Measurements from ENCODE around the gene CARD9. TPM values are rescaled to one million over a fixed set of nuclear protein-coding genes. Genes with fewer than 3 reads are reported as not detected.

The CARD9 gene
- total RNA-seq, 1 donor from 2014 or later = not detected

DNA sequence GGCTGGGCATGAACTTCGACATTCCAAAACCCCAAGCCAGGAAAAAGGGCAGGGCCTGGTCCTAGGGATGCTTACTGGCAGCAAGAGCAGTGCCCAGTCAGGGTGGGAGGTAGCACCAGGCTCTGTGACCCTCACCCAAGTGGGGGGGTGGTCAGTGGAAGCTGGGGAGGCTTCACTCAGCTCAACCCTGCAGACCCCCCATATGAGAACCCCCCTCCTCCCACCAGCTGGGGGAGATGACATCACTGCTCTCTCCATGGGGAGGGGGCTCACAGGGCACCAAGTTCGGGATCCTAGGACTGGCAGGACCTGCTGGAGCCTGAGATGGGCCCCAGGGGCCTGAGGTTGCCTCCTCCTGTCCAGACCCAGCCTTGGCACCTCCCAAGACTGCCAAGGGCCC lies 14.6 kb downstream of the CARD9 start:
- Histone ChIP-seq H2AFZ (replicated peaks) (no peak overlapping the region), H3K9ac (no peak overlapping the region), H3K4me2 (no peak overlapping the region), H3K79me2 (ENCODE audit: low read depth) (no peaks in the 10 kb centered on the region), H3K27me3 (no peaks in the 10 kb centered on the region), H3F3A (ENCODE audit: low read depth) (no peaks in the 10 kb centered on the region), H3K9me3 (ENCODE audit: low read depth) (no peaks in the 10 kb centered on the region), H3K4me1 (no peaks in the 10 kb centered on the region), H4K20me1 (ENCODE audit: low read depth) (peaks cover 8% of the 10 kb centered on the region), H3K4me3 (no peak overlapping the region), H3K27ac (no peak overlapping the region), H3K36me3 (no peaks in the 10 kb centered on the region)
- Mint-ChIP-seq H3K27me3 (ENCODE audit: insufficient read depth, low read depth) (peaks cover 9% of the 10 kb centered on the region), H3K4me3 (no peak overlapping the region), H3K4me1 (peaks cover 4% of the 10 kb centered on the region), H3K9me3 (no peaks in the 10 kb centered on the region), H3K27ac (no peak overlapping the region), H3K36me3 (no peaks in the 10 kb centered on the region)
- TF ChIP-seq CTCF (IDR thresholded peaks at IDR 0.05) (no peak), EZH2 (IDR thresholded peaks at IDR 0.05) (no peak)
- no peak for DNase-seq (ENCODE audit: low spot score)

DNA sequence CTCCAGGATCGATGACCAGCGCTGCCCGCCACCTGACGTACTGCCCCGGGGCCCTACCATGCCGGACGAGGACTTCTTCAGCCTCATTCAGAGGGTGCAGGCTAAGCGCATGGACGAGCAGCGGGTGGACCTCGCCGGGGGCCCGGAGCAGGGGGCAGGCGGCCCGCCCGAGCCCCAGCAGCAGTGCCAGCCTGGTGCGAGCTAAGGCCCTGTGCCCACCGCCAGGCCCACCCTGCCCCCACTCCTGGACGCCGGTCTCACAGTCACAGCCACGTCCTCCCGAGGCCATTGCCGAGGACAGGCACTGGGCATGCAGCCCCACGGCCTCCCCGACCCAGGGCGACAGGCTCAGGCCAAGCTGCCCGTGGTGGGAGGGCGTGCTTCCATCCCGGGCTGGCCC lies 15.5 kb downstream of the CARD9 start:
- Histone ChIP-seq H3K36me3 (no peaks in the 10 kb centered on the region), H2AFZ (replicated peaks) (no peak overlapping the region), H3K4me1 (no peaks in the 10 kb centered on the region), H3K4me3 (no peak overlapping the region), H3K9ac (no peak overlapping the region), H3K4me2 (no peak overlapping the region), H4K20me1 (ENCODE audit: low read depth) (peaks cover 7% of the 10 kb centered on the region), H3K9me3 (ENCODE audit: low read depth) (no peaks in the 10 kb centered on the region), H3K27me3 (no peaks in the 10 kb centered on the region), H3K27ac (no peak overlapping the region), H3K79me2 (ENCODE audit: low read depth) (no peaks in the 10 kb centered on the region), H3F3A (ENCODE audit: low read depth) (no peaks in the 10 kb centered on the region)
- DNase-seq (ENCODE audit: low spot score) = no peak
- peaks cover 4% of the 10 kb centered on the region for H3K4me1 Mint-ChIP-seq
- H3K36me3 Mint-ChIP-seq = no peaks in the 10 kb centered on the region
- H3K9me3 Mint-ChIP-seq = no peaks in the 10 kb centered on the region
- no peak overlapping the region for H3K27ac Mint-ChIP-seq
- TF ChIP-seq EZH2 (IDR thresholded peaks at IDR 0.05) (no peak), CTCF (IDR thresholded peaks at IDR 0.05) (no peak), EZH2phosphoT487 (IDR thresholded peaks at IDR 0.05) (no peak)
- H3K4me3 Mint-ChIP-seq = no peak overlapping the region
- peaks cover 9% of the 10 kb centered on the region for H3K27me3 Mint-ChIP-seq (ENCODE audit: insufficient read depth, low read depth)

DNA sequence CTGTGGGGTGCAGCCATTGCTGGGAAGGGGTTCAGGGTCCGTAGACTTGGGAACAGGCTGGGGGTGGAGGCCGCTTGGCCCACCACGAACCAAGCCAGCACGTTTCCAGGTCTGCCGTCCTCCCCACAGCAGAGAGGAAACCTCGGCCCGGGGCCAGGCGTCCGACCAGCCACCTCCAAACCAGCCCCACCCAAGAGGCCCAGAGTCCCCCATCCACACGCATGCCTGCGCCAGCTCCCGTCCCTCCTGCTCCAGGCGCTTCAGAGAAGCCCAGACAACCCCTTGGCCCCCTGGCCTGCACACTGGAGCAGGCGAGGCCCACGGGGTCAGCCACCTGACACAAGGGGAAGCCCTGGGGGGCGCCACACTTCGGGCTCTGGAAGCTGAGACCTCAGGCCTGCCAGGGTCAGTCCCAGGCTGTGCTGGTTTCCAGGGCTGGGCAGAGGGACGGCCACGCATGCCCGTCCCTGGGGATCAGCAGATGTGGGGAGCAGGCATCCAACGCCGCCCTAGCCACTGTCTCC lies 16.2 kb downstream of the CARD9 start:
- Histone ChIP-seq H3F3A (ENCODE audit: low read depth) (no peaks in the 10 kb centered on the region), H3K4me1 (no peaks in the 10 kb centered on the region), H2AFZ (replicated peaks) (no peak overlapping the region), H3K4me2 (no peak overlapping the region), H3K27ac (no peak overlapping the region), H3K4me3 (no peak overlapping the region), H3K27me3 (no peaks in the 10 kb centered on the region), H3K9me3 (ENCODE audit: low read depth) (no peaks in the 10 kb centered on the region), H3K9ac (no peak overlapping the region), H3K36me3 (no peaks in the 10 kb centered on the region), H3K79me2 (ENCODE audit: low read depth) (no peaks in the 10 kb centered on the region), H4K20me1 (ENCODE audit: low read depth) (no peaks in the 10 kb centered on the region)
- H3K4me3 Mint-ChIP-seq = no peak overlapping the region
- TF ChIP-seq EZH2phosphoT487 (IDR thresholded peaks at IDR 0.05) = no peak
- TF ChIP-seq CTCF (IDR thresholded peaks at IDR 0.05) = no peak
- TF ChIP-seq EZH2 (IDR thresholded peaks at IDR 0.05) = no peak
- peaks cover 6% of the 10 kb centered on the region for H3K27me3 Mint-ChIP-seq (ENCODE audit: insufficient read depth, low read depth)
- no peak for DNase-seq (ENCODE audit: low spot score)
- no peaks in the 10 kb centered on the region for H3K9me3 Mint-ChIP-seq
- no peaks in the 10 kb centered on the region for H3K36me3 Mint-ChIP-seq
- H3K27ac Mint-ChIP-seq = no peak overlapping the region
- no peaks in the 10 kb centered on the region for H3K4me1 Mint-ChIP-seq

All from neural progenitor cell (in vitro differentiated cells).